Lung microvascular endothelial cell (primary cell): Measurements from ENCODE around the gene DCUN1D3. TPM values are rescaled to one million over a fixed set of nuclear protein-coding genes. Genes with fewer than 3 reads are reported as not detected.
"Not testable (repeated sequence)": the region's sequence is repeated elsewhere in the genome, so short reads cannot be mapped to it uniquely, and the experiment has no call there.

Source experiments
- DNase-seq, 2 donors: peaks; one replicate each; pipeline versions ENCODE4 v3.0.0 to v3.0.0-alpha.2; 2010; ENCODE audit warnings: low read depth in 2 of 2
- total RNA-seq: library from RNA; depleted of rRNA; stranded (reverse); fragments of >200 nt; gene quantifications from 2 replicates; pipeline ENCODE4 v1.2.1, GENCODE V29; 2014

The DCUN1D3 gene
- total RNA-seq, 1 donor from 2014 or later, result 20.8 TPM

GRCh38 chr16:20865420-20866131 is 34.6 kb downstream of the DCUN1D3 start:
- DNase-seq, result peak; percentile 44 to 67

GRCh38 chr16:20864376-20864775 is 35.8 kb downstream of the DCUN1D3 start:
- not testable (repeated sequence) for DNase-seq

- DNase-seq, result no peak
These were observed 37.8 kb downstream of the DCUN1D3 start for GRCh38 chr16:20862162-20862960.

GRCh38 chr16:20860995-20861394 is 39.2 kb downstream of the DCUN1D3 start:
- not testable (repeated sequence) for DNase-seq

- peak in 1 of 2 donors; percentile 25 for DNase-seq
These were observed 39.8 kb downstream of the DCUN1D3 start for GRCh38 chr16:20860361-20860760.

- DNase-seq, result no peak
These were observed 40.5 kb downstream of the DCUN1D3 start for GRCh38 chr16:20859699-20860098.

- DNase-seq, result no peak
These were observed 40.9 kb downstream of the DCUN1D3 start for GRCh38 chr16:20859229-20859628.

GRCh38 chr16:20857281-20857680 is 42.9 kb downstream of the DCUN1D3 start:
- DNase-seq, result no peak

GRCh38 chr16:20854963-20855362 is 45.2 kb downstream of the DCUN1D3 start:
- DNase-seq, result no peak

GRCh38 chr16:20853981-20854620 is 46.1 kb downstream of the DCUN1D3 start:
- peak in 1 of 2 donors; percentile 51 for DNase-seq

- DNase-seq, result no peak
These were observed 47.0 kb downstream of the DCUN1D3 start for GRCh38 chr16:20853143-20853542.

GRCh38 chr16:20851601-20852000 is 48.6 kb downstream of the DCUN1D3 start:
- peak; percentile 38 to 63 for DNase-seq

GRCh38 chr16:20850981-20851380 is 49.2 kb downstream of the DCUN1D3 start:
- peak in 1 of 2 donors; percentile 71 for DNase-seq

GRCh38 chr16:20849589-20850390 is 50.4 kb downstream of the DCUN1D3 start:
- DNase-seq, result peak; percentile 73 to 82

GRCh38 chr16:20847550-20847949 is 52.6 kb downstream of the DCUN1D3 start:
- no peak for DNase-seq

- DNase-seq, result no peak
These were observed 53.6 kb downstream of the DCUN1D3 start for GRCh38 chr16:20846551-20846950.

- no peak for DNase-seq
These were observed 54.1 kb downstream of the DCUN1D3 start for GRCh38 chr16:20846030-20846429.

GRCh38 chr16:20844588-20844987 is 55.6 kb downstream of the DCUN1D3 start:
- DNase-seq, result peak in 1 of 2 donors; percentile 47

- DNase-seq, result no peak
These were observed 56.1 kb downstream of the DCUN1D3 start for GRCh38 chr16:20844054-20844453.

- DNase-seq, result no peak
These were observed 60.7 kb downstream of the DCUN1D3 start for GRCh38 chr16:20839504-20839903.

- DNase-seq, result no peak
These were observed 61.9 kb downstream of the DCUN1D3 start for GRCh38 chr16:20838240-20838639.
